Measurements from ENCODE around the gene FPGS.

DNA sequence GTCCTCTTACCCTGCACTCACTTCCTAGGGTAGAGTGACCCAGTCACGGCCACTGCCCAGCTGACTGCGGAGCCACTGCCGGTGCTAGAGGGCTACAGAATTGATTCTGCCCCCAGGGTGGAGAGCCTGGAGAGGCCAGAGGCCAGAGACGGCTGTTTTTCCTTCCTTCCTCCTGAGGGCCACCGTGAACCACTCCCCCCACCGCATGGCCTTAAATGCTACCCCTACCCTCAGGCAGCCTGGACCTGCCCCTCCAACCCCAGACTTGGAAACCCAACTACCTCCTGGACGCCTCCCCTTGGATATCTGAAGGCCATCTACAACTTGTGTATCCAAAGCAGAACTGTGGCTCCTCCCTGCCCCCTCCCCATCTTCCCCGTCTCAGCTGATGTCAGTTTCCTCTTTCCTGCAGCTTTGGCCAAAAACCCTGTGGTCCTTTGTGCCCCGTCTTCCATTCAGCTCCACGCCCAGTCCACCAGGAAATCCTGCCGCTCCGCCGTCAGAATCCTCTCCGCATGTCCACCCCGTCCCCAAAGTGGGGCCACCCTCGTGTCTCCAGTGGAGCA lies 40.5 kb upstream of the FPGS start:
- TF ChIP-seq, protein P1, sequence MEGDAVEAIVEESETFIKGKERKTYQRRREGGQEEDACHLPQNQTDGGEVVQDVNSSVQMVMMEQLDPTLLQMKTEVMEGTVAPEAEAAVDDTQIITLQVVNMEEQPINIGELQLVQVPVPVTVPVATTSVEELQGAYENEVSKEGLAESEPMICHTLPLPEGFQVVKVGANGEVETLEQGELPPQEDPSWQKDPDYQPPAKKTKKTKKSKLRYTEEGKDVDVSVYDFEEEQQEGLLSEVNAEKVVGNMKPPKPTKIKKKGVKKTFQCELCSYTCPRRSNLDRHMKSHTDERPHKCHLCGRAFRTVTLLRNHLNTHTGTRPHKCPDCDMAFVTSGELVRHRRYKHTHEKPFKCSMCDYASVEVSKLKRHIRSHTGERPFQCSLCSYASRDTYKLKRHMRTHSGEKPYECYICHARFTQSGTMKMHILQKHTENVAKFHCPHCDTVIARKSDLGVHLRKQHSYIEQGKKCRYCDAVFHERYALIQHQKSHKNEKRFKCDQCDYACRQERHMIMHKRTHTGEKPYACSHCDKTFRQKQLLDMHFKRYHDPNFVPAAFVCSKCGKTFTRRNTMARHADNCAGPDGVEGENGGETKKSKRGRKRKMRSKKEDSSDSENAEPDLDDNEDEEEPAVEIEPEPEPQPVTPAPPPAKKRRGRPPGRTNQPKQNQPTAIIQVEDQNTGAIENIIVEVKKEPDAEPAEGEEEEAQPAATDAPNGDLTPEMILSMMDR (IDR thresholded peaks at IDR 0.05), result no peak
- TF ChIP-seq POLR2A (IDR thresholded peaks at IDR 0.05), result peak in 1 of 3 donors; percentile 12

Measured in body of pancreas (tissue), 4 donors.